SK-N-DZ (cell line): ENCODE data around the gene AIRE.
"Not testable (repeated sequence)": the region's sequence is repeated elsewhere in the genome, so short reads cannot be mapped to it uniquely, and the experiment has no call there.

Source experiments
- DNase-seq: peaks from one replicate; pipeline ENCODE4 v3.0.0-alpha.2; 2015; ENCODE audit warnings: low spot score

AIRE gene

DNA sequence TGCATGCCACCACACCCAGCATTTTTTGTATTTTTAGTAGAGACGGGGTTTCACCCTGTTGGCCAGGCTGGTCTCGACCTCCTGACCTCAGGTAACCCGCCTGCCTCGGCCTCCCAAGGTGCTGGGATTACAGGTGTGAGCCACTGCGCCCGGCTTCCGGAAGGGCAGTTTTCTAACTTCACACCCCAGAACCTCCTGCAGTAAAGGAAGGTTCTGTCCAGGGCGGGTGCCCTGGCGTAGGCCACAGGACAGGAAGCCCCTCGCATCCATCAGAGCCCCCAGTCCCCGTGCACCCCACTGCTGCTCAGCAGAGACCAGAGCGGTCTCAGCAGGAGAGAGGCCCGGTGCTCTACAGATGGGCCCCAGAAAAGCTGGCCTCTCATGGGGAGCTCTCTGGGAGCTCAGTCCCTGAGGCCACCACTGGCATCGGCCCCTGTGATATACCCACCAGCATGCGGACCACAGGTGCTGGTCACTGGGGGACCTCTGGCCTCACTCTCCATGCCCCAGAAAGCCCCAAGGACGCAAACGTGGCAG lies 19.9 kb upstream of the AIRE start:
- DNase-seq: no peak

DNA sequence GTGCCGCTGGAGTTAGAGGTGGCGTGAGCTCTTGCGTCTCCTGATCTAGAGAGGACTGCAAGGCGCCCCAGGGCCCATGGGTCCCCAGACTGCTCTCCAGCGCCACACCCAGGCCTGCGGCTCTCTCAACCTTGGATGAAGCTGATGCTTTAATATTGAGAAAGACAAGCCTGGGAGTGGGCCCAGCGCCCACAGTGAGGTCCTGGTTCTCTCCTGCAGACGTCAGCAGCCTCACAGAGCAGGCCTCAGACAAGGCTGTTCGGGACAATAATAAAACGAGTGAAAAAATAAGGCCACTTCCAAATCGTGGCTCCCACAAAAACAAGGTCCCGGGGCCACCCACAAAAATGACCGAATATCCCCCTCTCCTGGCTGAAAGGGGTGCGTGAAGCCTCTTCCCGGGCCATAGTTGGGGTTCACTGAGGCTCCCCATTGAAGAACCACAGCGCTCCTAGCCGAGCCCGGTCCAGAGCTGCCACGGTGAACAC lies 18.0 kb upstream of the AIRE start:
- no peak for DNase-seq

DNA sequence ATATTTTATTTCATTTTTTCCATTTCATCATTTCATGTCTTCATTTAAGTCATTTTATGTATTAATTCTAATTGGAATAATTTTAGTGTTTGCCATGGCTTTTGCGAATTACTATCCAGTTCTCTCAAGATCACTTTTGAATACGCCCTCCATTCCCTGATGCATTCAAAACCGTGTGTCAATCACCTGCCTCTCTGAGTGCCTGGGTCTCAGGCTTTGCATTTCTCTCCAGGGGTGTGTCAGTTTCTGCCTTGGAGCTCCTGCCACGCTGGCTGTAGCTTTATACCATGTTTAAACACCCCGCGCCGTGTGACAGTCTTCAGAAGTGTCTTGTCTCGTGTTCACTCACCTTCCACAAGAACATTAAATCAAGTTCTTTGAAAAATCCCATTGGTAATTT lies 16.6 kb upstream of the AIRE start:
- no peak for DNase-seq

DNA sequence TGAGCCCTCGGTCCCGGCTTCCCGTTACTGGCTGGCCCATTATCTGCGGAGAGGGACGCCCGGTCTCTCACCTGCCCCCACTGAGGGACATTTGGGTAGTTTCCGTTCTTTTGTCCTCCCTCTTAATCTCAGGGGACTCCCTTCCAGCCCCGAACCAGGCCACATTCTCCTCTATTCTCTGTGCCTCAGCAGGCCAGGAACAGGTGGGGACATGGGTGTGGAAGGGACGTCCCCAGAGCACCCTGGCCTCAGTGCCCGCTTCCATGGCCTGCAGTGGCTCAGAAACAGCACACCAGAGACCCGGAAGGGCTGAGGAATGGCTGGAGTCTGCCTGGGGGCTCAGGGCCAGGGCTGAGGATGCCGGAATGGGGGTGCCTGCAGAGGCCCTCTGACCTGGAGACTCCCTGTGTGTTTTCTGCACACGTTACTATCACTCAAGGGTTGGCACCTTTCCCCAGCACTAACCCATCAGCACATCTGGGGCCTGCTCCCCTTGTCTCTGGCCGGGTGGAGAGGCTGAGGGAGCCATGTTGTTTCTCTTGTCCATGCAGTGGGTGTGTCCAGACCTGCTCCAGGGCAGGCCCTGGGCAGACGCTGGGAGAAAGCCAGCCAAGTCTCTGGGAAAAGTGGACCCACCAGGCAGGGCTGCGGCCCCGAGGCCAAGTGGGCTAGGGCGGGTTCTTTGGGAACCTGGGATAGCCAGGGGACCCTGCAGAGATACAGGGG lies 14.0 kb upstream of the AIRE start:
- DNase-seq: no peak

DNA sequence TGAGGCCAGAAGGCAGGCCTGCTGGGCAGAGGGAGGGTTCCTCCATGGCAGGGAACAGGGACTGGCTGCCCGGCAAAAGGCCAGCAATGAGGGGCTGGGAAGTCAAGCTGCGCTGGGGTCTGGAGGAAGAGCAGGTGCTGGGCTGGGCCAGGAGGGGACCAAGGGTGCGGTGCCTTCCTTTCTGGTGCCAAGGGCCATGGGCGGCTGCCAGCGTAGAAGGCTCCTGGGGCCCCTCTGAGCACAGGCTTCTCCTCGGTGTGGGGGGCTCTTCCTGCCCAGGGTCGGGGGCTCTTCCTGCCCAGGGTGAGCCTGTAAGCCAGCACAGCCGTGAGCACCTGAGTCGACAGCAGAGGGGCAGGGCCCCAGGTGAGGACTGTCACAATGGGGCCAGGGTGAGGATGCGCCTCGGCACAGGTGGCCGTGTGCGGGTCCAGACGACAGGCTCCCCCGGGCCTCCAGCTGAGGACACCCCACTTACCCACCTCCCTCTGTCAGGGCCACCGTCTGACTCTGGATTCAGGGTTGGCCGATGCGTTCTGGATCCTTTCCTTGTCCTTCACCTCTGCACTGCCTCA lies 13.3 kb upstream of the AIRE start:
- DNase-seq: no peak

DNA sequence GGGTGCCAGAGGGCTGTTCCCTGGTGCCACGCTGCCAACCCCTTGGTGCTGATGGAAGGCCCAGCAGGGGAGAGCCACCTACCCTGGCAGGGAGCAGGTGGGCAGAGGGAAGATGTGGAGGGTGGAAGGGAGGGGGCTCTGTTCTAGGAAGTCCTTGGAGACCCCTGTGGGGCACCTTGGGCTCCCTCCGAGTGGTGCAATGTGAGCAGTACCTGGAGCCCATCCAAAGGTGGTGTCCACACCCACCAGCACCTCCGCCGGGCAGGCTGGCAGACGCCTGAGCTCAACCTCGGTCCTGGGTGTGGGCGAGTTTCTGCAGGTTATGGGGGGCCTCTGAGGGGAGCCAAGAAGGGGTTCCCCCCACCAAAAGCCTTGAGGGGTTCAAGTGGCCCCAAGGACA lies 12.6 kb upstream of the AIRE start:
- no peak for DNase-seq

DNA sequence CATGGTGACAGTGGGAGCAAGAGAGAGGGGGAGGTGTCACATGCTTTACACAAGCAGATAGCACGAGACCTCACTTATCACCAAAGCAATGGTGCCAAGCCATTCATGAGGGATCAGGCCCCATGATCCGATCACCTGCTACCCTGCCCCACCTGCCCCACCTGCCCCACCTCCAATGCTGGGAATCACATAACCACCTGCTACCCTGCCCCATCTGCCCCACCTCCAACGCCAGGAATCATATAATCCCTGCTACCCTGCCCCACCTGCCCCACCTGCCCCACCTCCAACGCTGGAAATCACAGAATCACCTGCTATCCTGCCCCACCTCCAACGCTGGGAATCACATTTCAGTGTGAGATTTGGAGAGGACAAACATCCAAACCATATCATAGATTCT lies 10.6 kb upstream of the AIRE start:
- DNase-seq: no peak

DNA sequence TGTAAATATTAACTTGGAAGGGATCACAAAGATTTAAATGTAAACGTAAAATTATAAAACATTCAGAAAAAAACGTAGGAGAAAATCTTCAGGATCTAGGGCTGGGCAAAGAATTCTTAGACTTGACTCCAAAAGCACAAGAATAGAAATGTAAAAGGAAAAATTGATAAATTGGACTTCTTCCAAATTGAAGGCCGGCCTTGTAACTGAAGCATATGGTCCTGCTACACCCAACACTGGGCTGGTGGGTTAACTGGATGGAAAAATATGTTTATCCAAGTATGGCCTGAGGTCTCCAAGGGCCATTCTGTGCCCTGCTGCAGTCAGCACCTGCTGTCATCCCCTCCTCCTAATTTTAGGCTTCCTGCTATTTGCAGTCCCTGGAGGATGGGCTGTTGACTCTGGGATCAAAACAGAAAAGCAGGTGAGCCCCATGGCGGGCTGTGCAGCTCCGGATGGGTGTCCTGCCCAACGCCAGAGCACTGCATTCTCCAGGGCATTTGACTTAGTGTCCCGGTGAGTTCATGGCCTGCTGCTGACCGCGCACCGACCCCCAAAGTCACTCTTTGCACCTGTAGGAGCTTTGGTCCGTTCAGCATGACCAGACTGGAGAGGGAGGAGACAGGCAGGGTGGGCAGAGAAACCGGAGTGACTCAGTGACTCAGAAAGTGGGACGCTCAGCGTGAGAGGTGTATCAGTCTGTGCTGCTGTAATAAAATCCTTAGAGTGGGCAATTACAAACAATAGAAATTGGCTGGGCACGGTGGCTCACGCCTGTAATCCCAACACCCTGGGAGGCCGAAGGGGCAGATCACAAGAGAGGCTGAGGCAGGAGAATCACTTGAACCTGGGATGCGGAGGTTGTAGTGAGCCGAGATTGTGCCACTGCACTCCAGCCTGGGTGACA lies 6.1 kb upstream of the AIRE start:
- DNase-seq: no peak

DNA sequence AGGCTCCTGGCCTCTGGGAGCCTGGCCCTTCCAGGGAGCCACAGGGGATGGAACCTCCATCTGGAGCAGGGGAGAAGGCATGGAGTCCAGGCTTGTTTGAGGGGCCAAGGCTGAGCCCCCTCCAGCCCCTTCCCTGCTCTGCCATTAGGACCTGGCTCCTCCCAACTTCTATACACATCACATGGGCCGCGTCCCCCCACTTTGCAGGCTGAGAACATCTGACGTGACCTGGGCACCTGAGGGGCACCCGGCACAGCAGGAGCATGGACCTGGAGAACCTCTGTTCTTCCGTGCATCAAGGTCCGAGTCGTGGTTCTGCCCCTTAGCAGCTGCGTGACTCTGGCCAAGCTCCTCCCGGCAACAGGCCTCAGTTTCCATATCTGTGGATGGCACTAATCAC lies 3.9 kb upstream of the AIRE start:
- no peak for DNase-seq

DNA sequence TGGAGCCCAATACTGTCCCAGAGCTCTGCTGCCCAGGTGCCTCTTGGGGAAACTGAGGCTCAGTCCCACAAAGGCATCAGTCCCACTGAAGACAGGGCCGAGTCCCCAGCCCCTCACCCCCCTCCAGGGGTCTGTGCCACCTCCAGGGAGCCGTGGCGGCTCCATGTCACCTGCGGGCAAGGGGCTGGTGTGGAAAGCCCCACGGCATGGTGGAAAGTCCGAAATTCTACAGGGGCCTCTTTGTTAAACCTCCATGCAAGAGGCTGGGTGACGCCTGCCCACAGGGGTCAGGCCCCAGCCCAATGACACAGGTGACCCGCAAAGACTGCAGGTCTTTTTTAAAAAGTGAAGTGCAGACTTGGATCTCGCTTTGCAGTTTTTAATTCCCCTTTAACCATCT lies 3.3 kb upstream of the AIRE start:
- DNase-seq: no peak

DNA sequence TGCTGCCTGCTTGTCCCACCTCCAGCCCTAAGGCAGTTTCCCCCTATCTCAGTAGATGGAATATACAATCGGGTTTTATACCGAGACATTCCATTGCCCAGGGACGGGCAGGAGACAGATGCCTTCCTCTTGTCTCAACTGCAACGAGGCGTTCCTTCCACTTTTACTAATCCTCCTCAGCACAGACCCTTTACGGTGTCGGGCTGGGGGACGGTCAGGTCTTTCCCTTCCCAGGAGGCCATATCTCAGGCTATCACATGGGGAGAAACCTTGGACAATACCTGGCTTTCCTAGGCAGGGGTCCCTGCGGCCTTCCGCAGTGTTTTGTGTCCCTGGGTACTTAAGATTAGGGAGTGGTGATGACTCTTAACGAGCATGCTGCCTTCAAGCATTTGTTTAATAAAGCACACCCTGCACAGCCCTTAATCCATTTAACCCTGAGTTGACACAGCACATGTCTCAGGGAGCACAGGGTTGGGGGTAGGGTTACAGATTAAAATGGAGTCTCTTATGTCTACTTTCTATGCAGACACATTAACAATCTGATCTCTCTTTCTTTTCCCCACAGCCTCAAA lies 2.4 kb upstream of the AIRE start:
- DNase-seq: not testable (repeated sequence)

DNA sequence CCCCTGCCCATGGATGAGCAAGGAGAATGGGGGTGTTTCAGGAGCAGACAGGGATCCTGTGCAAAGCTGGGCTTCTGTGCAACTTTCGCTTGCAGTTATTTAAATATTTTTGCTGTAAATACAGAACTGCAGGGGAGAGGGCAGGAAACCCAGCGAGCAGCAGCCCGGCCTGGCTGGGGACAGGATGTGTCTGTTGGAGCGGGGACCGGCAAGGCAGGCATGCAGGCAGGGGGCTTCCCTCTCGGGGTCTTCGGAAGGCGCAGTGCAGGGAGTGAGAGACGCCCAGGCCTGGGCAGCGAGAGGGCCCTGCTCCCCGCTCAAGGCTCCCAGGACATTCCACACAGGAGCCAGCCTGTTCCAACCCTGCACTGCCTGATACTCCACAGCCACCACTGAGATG lies 1.7 kb upstream of the AIRE start:
- no peak for DNase-seq

DNA sequence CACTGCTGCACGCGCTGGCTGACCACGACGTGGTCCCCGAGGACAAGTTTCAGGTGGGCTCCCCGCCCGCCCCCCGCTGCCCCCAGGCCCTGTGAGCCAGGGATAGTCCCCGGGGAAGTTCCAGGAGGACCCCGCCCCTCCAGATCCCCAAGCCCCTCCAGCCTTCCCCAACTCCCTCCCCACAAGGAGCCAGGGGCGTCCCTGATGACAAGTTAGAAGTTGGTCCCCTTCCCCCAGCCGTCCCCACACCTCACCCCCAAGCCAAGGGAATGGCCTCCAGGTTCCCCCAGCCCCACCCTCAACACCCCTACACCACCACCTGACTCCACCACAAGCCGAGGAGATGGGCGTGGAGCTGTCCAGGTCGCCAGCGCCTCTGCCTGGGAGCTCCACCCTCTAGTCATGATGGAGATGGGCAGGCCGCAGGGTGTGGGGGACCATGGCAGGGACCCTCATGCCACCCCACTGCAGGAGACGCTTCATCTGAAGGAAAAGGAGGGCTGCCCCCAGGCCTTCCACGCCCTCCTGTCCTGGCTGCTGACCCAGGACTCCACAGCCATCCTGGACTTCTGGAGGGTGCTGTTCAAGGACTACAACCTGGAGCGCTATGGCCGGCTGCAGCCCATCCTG lies 525 bp downstream of the AIRE start:
- DNase-seq: no peak

DNA sequence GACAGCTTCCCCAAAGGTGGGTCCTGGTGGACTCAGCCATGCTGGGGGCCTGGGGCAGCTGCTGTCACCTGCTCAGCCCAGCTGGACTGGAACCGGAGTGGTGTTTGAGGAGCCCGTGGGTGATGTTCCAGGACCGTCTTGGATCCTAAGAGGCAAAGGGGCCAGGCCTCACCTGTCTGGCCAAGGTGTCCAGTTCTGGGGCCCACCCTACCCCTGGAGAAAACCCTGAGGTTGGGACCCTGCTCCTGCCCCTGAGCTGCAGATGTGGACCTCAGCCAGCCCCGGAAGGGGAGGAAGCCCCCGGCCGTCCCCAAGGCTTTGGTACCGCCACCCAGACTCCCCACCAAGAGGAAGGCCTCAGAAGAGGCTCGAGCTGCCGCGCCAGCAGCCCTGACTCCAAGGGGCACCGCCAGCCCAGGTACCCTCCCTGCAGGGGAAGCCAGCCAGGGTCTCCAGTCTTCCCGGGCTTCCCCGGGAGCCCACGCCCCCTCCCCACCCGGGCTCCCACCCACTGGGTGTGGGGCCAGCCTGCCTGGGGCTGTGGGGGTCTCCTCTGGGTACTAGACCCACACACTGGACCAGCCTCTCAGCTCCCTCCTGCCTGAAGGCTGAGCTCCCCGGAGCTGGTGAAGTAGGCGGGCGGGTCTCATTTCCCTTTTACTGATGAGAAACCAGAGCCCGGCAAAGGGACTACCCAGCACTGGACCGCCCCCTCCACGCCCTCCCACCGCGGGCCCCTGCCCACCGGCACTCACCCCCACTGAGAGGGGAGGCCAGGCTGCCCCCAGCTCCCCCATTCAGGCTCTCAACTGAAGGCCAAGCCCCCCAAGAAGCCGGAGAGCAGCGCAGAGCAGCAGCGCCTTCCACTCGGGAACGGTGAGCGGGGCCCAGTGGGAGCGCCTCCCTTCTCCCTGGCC lies 1.3 kb downstream of the AIRE start:
- no peak for DNase-seq

DNA sequence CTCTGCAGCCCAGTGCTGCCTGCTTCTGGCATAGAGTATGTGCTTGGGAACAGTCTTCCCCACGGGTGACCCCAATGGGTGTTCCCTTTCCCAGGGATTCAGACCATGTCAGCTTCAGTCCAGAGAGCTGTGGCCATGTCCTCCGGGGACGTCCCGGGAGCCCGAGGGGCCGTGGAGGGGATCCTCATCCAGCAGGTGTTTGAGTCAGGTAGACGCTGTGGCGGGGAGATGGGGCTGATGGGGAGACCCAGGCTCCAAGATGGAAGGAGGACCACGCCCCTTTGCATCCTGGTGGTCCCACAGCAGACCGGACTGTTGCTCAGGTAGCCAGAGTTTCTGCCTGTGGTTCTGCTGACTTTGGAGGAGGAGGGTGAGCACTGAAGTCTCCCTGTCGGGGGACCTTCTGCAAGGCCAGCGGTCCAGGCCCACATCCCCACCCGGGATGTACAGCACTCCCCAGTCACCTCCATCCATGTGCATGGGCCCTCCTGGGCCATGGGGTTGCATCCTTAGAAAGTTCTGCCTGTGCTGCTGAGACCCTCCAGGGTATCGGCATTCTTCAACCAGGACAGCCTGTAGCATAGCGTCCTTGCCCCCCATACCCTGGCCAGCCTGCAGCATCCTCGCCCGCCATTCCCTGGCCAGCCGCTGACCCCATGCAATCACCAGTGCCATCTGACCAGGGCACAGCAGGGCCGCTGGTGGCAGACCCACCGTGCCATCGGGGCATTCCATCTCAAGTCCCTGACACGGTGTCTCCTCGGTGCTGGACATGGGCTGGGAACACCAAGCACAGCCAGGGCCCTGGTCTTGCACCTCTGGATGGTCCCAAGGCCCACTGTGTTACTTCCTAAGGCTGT lies 2.8 kb downstream of the AIRE start:
- DNase-seq: no peak

DNA sequence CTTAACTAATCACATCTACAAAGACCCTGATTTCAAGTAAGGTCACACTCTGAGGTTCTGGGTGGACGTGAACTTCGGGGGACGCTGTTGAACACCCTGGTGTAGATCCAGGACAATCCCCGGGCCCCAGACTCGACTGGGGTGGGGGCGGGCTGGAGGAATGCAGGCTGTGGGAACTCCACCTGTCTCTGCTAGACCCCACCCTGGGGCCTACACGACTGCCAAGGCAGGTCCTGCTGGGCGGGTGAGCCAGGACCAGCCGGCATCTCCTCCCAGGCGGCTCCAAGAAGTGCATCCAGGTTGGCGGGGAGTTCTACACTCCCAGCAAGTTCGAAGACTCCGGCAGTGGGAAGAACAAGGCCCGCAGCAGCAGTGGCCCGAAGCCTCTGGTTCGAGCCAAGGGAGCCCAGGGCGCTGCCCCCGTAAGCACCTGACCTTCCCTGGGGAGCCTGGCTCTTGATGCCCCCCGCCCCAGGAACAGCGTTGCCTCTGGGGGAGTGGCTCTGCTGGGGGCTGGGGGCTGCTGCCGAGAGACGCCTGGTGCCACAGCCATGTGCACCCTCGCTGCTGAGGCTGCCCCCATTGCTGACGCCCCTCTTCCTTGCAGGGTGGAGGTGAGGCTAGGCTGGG lies 3.8 kb downstream of the AIRE start:
- no peak for DNase-seq

DNA sequence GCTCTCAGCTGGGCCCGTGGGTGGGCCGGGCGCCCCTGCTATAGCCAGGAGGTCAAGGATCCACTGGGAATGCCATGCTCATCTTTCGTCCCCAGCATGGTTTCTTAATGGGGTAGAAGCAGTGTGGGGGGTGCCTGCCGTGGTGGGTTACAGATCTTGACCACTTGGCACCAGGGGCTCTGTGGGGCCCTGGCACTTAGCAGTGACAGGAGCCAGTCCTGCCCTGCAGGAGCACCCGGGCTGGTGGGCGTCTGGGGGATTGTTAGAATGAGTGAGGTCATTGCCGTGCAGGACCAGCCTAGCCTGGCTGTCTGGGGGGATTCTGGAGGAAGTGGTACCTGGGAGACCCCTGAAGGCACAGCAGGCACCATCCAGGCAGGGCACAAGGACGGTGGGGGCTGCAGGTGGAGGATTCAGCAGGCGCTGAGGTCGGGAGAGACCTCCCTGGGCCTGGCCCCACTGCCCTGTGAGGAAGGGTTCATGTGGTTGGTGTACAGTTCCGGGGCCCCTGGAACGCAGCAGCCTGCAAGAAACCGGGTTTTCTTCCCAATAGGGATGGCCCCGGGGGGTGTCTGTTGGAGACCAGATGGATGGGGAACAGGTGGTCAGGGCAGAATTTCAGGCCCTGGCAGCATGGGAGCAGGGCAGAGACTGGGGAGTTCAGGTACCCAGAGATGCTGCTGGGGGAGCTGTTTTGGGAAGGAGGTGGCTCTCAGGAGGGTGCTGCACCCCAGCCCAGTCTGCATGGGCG lies 4.8 kb downstream of the AIRE start:
- DNase-seq: no peak
